Subcutaneous adipose tissue (tissue), 4 donors: ENCODE measurements around the gene TUBA4B. TPM values are rescaled to one million over a fixed set of nuclear protein-coding genes. Genes with fewer than 3 reads are reported as not detected.

Experiments
- CTCF ChIP-seq: fragments of 450-650 bp; IDR thresholded peaks from one replicate; pipeline ENCODE4 v1.5.1; 2016; ENCODE audit warnings: low read depth, mild to moderate bottlenecking, control low read depth, antibody characterized with exemption, moderate library complexity
- total RNA-seq, 4 donors: library from RNA; depleted of rRNA; stranded (reverse); fragments of >200 nt; gene quantifications; one replicate each; pipeline ENCODE4 v1.1.0, GENCODE V29; 2016

Gene TUBA4B
- total RNA-seq, result not detected

- TF ChIP-seq CTCF, result no peak
Measured at GRCh38 chr2:219252900-219253752, at the start of gene TUBA4B. Gene TUBA4B, plus strand, starts transcription at chr2:219253243. Its CDS starts 165 bp downstream, at chr2:219253408.

GRCh38 chr2:219204425-219205164 is 48.4 kb upstream of the TUBA4B start:
- TF ChIP-seq CTCF, result no peak

- no peak for TF ChIP-seq CTCF
Measured at GRCh38 chr2:219205165-219205538, 47.9 kb upstream of the TUBA4B start.

- TF ChIP-seq CTCF, result no peak
Measured at GRCh38 chr2:219205981-219206327, 47.1 kb upstream of the TUBA4B start.

GRCh38 chr2:219206328-219207133 is 46.5 kb upstream of the TUBA4B start, which contains the start of gene ZFAND2B:
Gene ZFAND2B, plus strand, starts transcription at chr2:219206782. Its CDS starts 206 bp downstream, at chr2:219206988.
- no peak for TF ChIP-seq CTCF

GRCh38 chr2:219207134-219207883 is 45.7 kb upstream of the TUBA4B start:
- no peak for TF ChIP-seq CTCF
